IPS-18c (cell line): Measurements from ENCODE around the gene SPOCK3.
"Not testable (repeated sequence)": the region's sequence is repeated elsewhere in the genome, so short reads cannot be mapped to it uniquely, and the experiment has no call there.

Experiments
- H3K4me3 ChIP-seq: 2 replicates; pipeline ENCODE4 v1.7.0; 2013; ENCODE audit warnings: low read depth, mild to moderate bottlenecking, low read length, moderate library complexity; ENCODE audit not compliant: insufficient read depth
- H3K9me3 ChIP-seq: one replicate; pipeline ENCODE4 v1.6.1; 2013; ENCODE audit warnings: mild to moderate bottlenecking, low read length, moderate library complexity; ENCODE audit not compliant: control insufficient read depth, insufficient read depth

SPOCK3 gene

GRCh38 chr4:166913926-166914325, 320.4 kb downstream of the SPOCK3 start:
- H3K9me3 ChIP-seq: no peaks in the 10 kb centered on the region
- no peak overlapping the region for H3K4me3 ChIP-seq

GRCh38 chr4:166903408-166903807, 330.9 kb downstream of the SPOCK3 start:
- Histone ChIP-seq H3K4me3 (no peak overlapping the region), H3K9me3 (no peaks in the 10 kb centered on the region)

- Histone ChIP-seq H3K4me3 (no peak overlapping the region), H3K9me3 (no peaks in the 10 kb centered on the region)
These were observed 331.4 kb downstream of the SPOCK3 start for GRCh38 chr4:166902941-166903340.

- no peaks in the 10 kb centered on the region for H3K9me3 ChIP-seq
- H3K4me3 ChIP-seq: no peak overlapping the region
These were observed 338.0 kb downstream of the SPOCK3 start for GRCh38 chr4:166896254-166896653.

GRCh38 chr4:166895771-166896170, 338.5 kb downstream of the SPOCK3 start:
- Histone ChIP-seq H3K4me3 (no peak overlapping the region), H3K9me3 (no peaks in the 10 kb centered on the region)

- Histone ChIP-seq H3K4me3 (no peak overlapping the region), H3K9me3 (no peaks in the 10 kb centered on the region)
These were observed 346.8 kb downstream of the SPOCK3 start for GRCh38 chr4:166887457-166887856.

GRCh38 chr4:166886718-166887117, 347.6 kb downstream of the SPOCK3 start:
- Histone ChIP-seq H3K4me3 (no peak overlapping the region), H3K9me3 (no peaks in the 10 kb centered on the region)

GRCh38 chr4:166882221-166882620, 352.1 kb downstream of the SPOCK3 start:
- no peak overlapping the region for H3K4me3 ChIP-seq

GRCh38 chr4:166875821-166876220, 358.5 kb downstream of the SPOCK3 start:
- H3K4me3 ChIP-seq: no peak overlapping the region

More at GRCh38 chr4:166882221-166882620, 352.1 kb downstream of the SPOCK3 start:
- no peaks in the 10 kb centered on the region for H3K9me3 ChIP-seq

GRCh38 chr4:166862032-166862431, 372.3 kb downstream of the SPOCK3 start:
- no peak overlapping the region for H3K4me3 ChIP-seq
- no peaks in the 10 kb centered on the region for H3K9me3 ChIP-seq

More at GRCh38 chr4:166875821-166876220, 358.5 kb downstream of the SPOCK3 start:
- H3K9me3 ChIP-seq: no peaks in the 10 kb centered on the region

GRCh38 chr4:166850398-166850797, 383.9 kb downstream of the SPOCK3 start:
- not testable (repeated sequence) for H3K9me3 ChIP-seq, H3K4me3 ChIP-seq

GRCh38 chr4:166846939-166847338, 387.4 kb downstream of the SPOCK3 start:
- Histone ChIP-seq H3K9me3 (peaks cover 6% of the 10 kb centered on the region), H3K4me3 (no peak overlapping the region)

- Histone ChIP-seq H3K4me3 (no peak overlapping the region), H3K9me3 (peaks cover 7% of the 10 kb centered on the region)
These were observed 391.5 kb downstream of the SPOCK3 start for GRCh38 chr4:166842795-166843261.

GRCh38 chr4:166839615-166840251, 394.6 kb downstream of the SPOCK3 start:
- Histone ChIP-seq H3K4me3 (no peak overlapping the region), H3K9me3 (peaks cover 7% of the 10 kb centered on the region)

- H3K4me3 ChIP-seq: no peak overlapping the region
- peaks cover 7% of the 10 kb centered on the region for H3K9me3 ChIP-seq
These were observed 395.2 kb downstream of the SPOCK3 start for GRCh38 chr4:166838975-166839614.

- no peak overlapping the region for H3K4me3 ChIP-seq
- H3K9me3 ChIP-seq: peaks cover under 1% of the 10 kb centered on the region
These were observed 397.4 kb downstream of the SPOCK3 start for GRCh38 chr4:166836865-166837264.

GRCh38 chr4:166827629-166828028, 406.7 kb downstream of the SPOCK3 start:
- H3K4me3 ChIP-seq: no peak overlapping the region
- no peaks in the 10 kb centered on the region for H3K9me3 ChIP-seq

- Histone ChIP-seq H3K9me3 (no peaks in the 10 kb centered on the region), H3K4me3 (no peak overlapping the region)
These were observed 407.1 kb downstream of the SPOCK3 start for GRCh38 chr4:166827167-166827566.
